GM10248 (cell line): ENCODE data around the gene SFXN1.

ENCODE experiments used
- CTCF ChIA-PET: fragments of 300-600 bp; sonication (Branson Sonifier 250); formaldehyde crosslinking; extraction: SDS; loops from one replicate; lab custom pipeline; 2021; ENCODE audit warnings: antibody characterized with exemption; lab: Yijun Ruan, JAX
- POLR2A ChIA-PET: fragments of 350-650 bp; sonication (Branson Sonifier 250); formaldehyde crosslinking; extraction: SDS; loops from one replicate; lab custom pipeline; 2020; ENCODE audit warnings: antibody characterized with exemption; lab: Yijun Ruan, JAX
- DNase-seq: peaks from one replicate; pipeline ENCODE4 v3.0.0; 2012; ENCODE audit errors: extremely low spot score
- TF ChIP-seq, protein P1 (sequence below): IDR thresholded peaks from 2 replicates; pipeline ENCODE4 v1.5.1; 2012; ENCODE audit warnings: mild to moderate bottlenecking, low read depth; ENCODE audit errors: extremely low read depth, missing control alignments, control extremely low read depth

Gene SFXN1

DNA sequence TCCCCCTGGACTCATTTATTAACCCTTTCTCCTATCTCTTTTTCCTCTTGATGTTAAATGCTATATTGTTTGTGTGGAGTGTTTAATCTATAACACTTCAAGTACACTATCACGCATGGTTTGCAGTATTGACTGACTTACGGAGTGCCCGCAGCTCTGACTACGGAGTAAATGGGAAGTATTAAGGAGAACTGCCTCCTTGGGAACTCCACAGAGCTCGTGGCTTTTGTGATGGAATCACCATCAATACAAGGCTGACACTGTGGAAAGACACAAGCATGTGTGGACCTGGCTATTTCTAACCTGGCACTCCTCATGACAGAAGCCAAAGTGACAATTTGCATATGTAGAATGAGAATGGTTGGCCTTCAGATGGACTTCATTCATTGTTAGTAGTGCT, 66.2 kb downstream of the SFXN1 start:
- ChIA-PET POLR2A (no interaction called here), CTCF (interaction anchor here (2.9 kb wide), 1 partner anchor 10 kb away, joined by 18 read pairs; no protein-coding TSS in a partner anchor)
- TF ChIP-seq, protein P1, sequence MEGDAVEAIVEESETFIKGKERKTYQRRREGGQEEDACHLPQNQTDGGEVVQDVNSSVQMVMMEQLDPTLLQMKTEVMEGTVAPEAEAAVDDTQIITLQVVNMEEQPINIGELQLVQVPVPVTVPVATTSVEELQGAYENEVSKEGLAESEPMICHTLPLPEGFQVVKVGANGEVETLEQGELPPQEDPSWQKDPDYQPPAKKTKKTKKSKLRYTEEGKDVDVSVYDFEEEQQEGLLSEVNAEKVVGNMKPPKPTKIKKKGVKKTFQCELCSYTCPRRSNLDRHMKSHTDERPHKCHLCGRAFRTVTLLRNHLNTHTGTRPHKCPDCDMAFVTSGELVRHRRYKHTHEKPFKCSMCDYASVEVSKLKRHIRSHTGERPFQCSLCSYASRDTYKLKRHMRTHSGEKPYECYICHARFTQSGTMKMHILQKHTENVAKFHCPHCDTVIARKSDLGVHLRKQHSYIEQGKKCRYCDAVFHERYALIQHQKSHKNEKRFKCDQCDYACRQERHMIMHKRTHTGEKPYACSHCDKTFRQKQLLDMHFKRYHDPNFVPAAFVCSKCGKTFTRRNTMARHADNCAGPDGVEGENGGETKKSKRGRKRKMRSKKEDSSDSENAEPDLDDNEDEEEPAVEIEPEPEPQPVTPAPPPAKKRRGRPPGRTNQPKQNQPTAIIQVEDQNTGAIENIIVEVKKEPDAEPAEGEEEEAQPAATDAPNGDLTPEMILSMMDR = no peak
- no peak for DNase-seq

DNA sequence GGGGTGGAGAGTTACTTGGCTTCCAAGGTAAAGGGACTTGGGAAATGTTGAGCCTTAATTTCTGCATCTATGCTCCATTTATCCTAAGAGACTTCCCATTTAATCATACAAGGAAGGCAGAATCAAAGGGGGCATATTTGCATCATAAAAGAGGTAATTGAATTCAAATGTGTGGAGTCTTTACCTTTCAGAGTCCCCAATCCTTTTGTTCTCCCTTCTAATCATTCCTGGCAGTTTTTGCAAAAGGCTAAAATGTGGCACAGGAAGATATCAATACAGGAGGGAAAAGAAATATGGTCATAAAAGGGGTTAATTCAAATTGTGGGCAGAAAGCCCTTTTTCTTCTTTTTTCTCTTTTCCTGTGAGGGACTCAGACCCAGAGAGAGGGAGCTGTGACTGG, 69.5 kb downstream of the SFXN1 start:
- DNase-seq = no peak
- TF ChIP-seq, protein P1 = no peak
- ChIA-PET CTCF (interaction anchor here (1.1 to 1.8 kb wide), 2 partner anchors 10 to 12 kb away, joined by 3 to 7 read pairs; no protein-coding TSS in a partner anchor), POLR2A (no interaction called here)

DNA sequence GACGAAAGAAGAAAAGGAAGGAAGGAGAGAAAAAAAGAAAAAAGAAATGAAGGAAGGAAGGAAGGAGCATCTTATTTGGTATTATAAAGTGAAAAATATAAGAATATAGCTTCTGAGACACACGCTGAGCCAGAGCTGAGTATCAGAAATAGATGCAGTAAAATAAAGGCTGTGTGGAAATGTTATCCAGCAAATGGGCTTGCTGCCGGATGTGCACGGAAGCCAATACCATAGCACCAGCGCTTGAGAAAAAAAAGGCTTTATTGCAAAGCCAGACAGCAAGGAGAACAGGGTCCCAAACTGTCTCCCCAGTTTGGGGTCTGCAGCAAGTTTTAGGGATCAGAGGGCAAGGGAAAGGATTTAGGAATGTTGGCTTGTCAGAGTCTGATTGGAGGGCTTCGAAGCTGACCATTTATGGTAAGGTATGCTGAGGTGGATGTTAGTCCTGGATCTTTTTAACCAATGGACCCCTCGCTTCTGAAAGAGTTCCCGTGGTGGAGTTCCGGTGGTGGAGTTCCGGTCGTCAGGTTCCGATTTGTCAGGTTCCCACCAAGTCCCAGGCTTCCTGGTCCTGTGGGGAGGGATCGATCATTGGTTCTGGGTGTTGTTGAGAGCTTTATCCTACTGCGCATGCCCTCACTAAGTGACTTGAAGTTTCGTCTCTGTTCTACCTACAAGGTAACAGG, 70.4 kb downstream of the SFXN1 start:
- no peak for DNase-seq
- CTCF ChIA-PET = interaction anchor here (1.1 to 1.8 kb wide), 2 partner anchors 11 to 13 kb away, joined by 3 to 7 read pairs; no protein-coding TSS in a partner anchor
- TF ChIP-seq, protein P1 = no peak
- POLR2A ChIA-PET = no interaction called here

DNA sequence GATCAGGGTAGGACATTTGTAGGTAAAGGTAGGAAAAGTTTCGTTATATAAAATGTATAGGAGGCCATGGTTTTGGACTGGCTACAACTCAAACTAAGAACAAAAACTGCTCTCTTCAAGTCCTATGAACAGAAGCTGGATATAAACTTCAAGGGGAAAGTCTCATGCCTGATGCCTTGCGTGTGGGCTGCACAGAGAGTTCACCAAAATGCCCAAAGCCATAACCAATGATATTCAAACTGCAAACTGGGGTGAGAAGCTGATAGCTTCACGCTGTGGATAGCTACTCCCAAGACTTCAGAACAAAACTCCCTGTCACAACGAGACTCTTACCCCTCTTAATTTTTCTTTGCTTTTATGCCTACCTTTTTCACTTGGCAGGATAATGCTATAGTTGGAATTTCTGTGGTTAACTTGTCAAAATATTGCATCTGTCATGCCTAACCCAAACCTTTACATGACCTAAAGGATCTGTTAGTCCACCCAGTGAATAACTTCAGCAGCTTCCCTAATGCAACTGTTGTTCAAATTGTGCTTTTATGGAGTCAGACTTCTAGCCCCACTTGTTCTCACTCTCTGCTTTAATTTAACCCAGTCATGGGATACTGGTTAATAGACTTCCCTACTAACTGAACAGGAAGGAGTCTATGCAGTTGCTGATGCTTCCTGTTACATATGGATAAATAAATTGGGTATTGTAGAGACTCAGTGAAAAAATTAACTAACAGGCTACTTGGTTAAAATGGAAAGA, 71.9 kb downstream of the SFXN1 start:
- DNase-seq = no peak
- CTCF ChIA-PET = no interaction called here
- TF ChIP-seq, protein P1 = no peak
- POLR2A ChIA-PET = no interaction called here

DNA sequence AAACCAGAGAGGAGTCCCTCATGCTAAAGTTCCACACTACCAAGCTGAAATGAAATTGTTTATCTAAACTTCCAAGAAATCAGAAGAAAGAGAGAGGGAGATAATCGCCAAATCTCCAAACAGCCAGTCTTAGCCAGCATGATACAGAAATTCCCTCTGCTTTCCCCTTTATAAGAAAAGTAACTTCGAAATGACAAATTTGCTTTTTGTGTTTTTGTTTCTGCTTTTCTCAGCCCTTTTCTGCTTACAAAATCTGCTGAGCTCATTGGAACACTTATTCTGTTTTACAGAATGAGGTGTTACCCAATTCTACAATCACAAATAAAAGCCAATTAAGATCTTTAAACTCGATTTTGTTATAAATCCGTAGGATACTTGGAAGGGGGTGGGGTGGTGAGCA, 72.9 kb downstream of the SFXN1 start:
- DNase-seq = no peak
- CTCF ChIA-PET = no interaction called here

DNA sequence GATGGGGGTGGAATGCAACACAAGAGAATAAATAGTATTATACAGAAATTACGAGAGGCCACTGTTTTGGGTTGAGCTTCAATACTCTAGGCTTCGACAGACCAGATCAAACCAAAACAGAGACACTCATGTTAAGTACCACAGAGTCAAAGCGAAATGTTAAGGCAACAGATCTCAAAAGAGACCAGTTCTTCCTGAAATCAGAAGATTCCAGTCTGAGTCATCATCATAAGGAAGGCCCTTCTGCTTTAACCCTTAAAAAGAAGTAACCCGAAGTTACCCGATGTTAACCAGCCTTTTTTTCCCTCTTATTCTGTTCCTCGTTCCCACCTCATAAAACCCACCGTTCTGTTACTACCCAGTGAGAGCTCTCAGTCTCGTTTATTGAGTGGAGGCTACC, 75.9 kb downstream of the SFXN1 start:
- no peak for DNase-seq
- ChIA-PET CTCF (no interaction called here), POLR2A (no interaction called here)
- TF ChIP-seq, protein P1 = no peak

More for the DNA sequence above, 72.9 kb downstream of the SFXN1 start:
- POLR2A ChIA-PET = no interaction called here
- TF ChIP-seq, protein P1 = no peak
